ENCODE results near the gene APEH.

Gene APEH

DNA sequence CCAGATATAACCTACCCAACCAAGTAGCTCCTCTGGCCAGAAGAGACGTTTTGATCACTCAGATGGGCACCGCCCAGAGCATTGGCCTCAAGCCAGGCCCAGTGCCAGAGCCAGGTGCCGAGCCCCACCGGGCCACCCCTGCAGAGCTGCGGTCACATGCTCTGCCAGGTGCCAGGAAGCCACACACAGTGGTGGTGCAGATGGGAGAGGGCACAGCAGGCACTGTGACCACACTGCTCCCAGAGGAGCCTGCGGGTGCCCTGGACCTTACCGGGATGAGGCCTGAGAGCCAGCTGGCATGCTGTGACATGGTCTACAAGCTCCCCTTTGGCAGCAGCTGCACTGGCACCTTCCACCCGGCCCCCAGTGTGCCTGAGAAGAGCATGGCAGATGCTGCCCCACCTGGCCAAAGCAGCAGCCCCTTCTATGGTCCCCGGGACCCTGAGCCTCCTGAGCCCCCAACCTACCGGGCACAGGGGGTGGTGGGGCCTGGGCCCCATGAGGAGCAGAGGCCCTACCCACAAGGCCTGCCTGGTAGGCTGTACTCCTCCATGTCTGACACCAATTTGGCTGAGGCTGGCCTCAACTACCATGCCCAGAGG, 19.1 kb upstream of the APEH start:
- H3K4me1 Mint-ChIP-seq (ENCODE audit: low read depth) = peaks cover 5% of the 10 kb centered on the region
- H3K27ac Mint-ChIP-seq = no peak overlapping the region
- H3K27me3 Mint-ChIP-seq = peaks cover 6% of the 10 kb centered on the region
- no peaks in the 10 kb centered on the region for H3K9me3 Mint-ChIP-seq
- intact Hi-C loops (cut with micrococcal nuclease) = no loop called here
- no peaks in the 10 kb centered on the region for H3K36me3 Mint-ChIP-seq (ENCODE audit: low read depth)
- no peak overlapping the region for H3K4me3 Mint-ChIP-seq

DNA sequence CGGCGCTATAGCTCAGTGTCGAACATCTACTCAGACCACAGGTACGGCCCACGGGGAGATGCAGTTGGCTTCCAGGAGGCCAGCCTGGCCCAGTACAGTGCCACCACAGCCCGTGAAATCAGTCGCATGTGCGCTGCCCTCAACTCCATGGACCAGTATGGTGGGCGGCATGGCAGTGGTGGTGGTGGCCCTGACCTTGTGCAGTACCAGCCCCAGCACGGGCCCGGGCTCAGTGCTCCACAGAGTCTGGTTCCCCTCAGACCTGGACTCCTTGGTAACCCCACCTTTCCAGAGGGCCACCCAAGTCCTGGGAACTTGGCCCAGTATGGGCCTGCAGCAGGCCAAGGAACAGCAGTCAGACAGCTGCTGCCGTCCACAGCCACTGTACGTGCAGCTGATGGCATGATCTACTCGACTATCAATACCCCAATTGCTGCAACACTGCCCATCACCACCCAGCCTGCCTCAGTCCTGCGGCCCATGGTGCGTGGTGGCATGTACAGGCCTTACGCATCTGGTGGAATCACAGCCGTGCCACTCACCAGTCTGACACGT, 18.3 kb upstream of the APEH start:
- Mint-ChIP-seq H3K27me3 (peaks cover 6% of the 10 kb centered on the region), H3K36me3 (ENCODE audit: low read depth) (no peaks in the 10 kb centered on the region), H3K4me1 (ENCODE audit: low read depth) (peaks cover 5% of the 10 kb centered on the region), H3K27ac (no peak overlapping the region), H3K9me3 (no peaks in the 10 kb centered on the region), H3K4me3 (no peak overlapping the region)
- intact Hi-C loops (cut with micrococcal nuclease) = no loop called here

DNA sequence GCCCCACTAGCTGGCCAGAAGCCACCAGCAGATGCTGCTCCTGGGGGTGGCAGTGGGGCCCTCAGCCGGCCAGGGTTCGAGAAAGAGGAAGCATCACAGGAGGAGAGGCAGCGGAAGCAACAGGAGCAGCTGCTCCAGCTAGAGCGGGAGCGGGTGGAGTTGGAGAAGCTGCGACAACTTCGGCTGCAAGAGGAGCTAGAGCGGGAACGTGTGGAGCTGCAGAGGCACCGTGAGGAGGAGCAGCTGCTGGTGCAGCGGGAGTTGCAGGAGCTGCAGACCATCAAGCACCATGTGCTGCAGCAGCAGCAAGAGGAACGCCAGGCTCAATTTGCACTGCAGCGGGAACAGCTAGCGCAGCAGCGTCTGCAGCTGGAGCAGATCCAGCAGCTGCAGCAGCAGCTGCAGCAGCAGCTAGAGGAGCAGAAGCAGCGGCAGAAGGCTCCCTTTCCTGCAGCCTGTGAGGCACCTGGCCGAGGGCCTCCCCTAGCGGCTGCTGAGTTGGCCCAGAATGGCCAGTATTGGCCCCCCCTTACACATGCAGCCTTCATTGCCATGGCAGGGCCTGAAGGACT, 17.5 kb upstream of the APEH start:
- peaks cover 6% of the 10 kb centered on the region for H3K27me3 Mint-ChIP-seq
- H3K4me3 Mint-ChIP-seq = no peak overlapping the region
- no peaks in the 10 kb centered on the region for H3K36me3 Mint-ChIP-seq (ENCODE audit: low read depth)
- no peaks in the 10 kb centered on the region for H3K9me3 Mint-ChIP-seq
- peaks cover 5% of the 10 kb centered on the region for H3K4me1 Mint-ChIP-seq (ENCODE audit: low read depth)
- no peak overlapping the region for H3K27ac Mint-ChIP-seq
- intact Hi-C loops (cut with micrococcal nuclease) = no loop called here

- intact Hi-C loops (cut with micrococcal nuclease) = no loop called here
- no peaks in the 10 kb centered on the region for H3K9me3 Mint-ChIP-seq
- no peak overlapping the region for H3K4me3 Mint-ChIP-seq
- no peak overlapping the region for H3K27ac Mint-ChIP-seq
- H3K36me3 Mint-ChIP-seq (ENCODE audit: low read depth) = no peaks in the 10 kb centered on the region
- H3K27me3 Mint-ChIP-seq = peaks cover 6% of the 10 kb centered on the region
- H3K4me1 Mint-ChIP-seq (ENCODE audit: low read depth) = peaks cover 5% of the 10 kb centered on the region
Observed at GRCh38 chr3:49657208-49657915, 16.8 kb upstream of the APEH start.

DNA sequence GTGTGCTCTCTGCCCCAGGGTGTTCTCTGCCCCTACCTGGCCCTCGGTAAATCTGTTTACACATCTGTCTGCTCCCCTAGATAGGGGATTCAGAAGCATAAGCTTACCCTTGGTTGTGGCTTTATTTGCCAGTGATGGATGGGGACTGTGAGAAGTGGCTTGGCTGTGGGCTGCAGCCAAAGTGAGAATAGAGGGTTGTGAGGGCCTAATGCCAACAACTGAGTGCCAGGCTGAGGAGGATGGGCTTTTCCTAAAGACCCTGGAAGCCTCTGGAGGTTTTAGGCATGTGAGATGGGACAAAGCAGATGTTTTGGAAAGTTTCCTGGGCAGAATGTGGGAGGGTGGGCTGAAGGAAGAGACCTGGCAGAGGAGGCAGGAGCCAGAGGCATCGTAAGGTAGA, 15.4 kb upstream of the APEH start:
- H3K4me1 Mint-ChIP-seq (ENCODE audit: low read depth) = peaks cover 5% of the 10 kb centered on the region
- H3K36me3 Mint-ChIP-seq (ENCODE audit: low read depth) = no peaks in the 10 kb centered on the region
- no peak overlapping the region for H3K4me3 Mint-ChIP-seq
- no peaks in the 10 kb centered on the region for H3K9me3 Mint-ChIP-seq
- H3K27ac Mint-ChIP-seq = no peak overlapping the region
- intact Hi-C loops (cut with micrococcal nuclease) = no loop called here
- H3K27me3 Mint-ChIP-seq = peaks cover 6% of the 10 kb centered on the region

- Mint-ChIP-seq H3K36me3 (ENCODE audit: low read depth) (no peaks in the 10 kb centered on the region), H3K4me1 (ENCODE audit: low read depth) (peaks cover 11% of the 10 kb centered on the region), H3K4me3 (no peak overlapping the region), H3K27ac (no peak overlapping the region), H3K9me3 (no peaks in the 10 kb centered on the region), H3K27me3 (peaks cover 6% of the 10 kb centered on the region)
- intact Hi-C loops (cut with micrococcal nuclease) = no loop called here
Observed at GRCh38 chr3:49659756-49660155, 14.4 kb upstream of the APEH start.

GRCh38 chr3:49661281-49661680, 12.9 kb upstream of the APEH start:
- Mint-ChIP-seq H3K27me3 (peaks cover 6% of the 10 kb centered on the region), H3K9me3 (no peaks in the 10 kb centered on the region), H3K36me3 (ENCODE audit: low read depth) (no peaks in the 10 kb centered on the region), H3K4me1 (ENCODE audit: low read depth) (peaks cover 15% of the 10 kb centered on the region), H3K27ac (no peak overlapping the region), H3K4me3 (no peak overlapping the region)
- intact Hi-C loops (cut with micrococcal nuclease) = no loop called here

DNA sequence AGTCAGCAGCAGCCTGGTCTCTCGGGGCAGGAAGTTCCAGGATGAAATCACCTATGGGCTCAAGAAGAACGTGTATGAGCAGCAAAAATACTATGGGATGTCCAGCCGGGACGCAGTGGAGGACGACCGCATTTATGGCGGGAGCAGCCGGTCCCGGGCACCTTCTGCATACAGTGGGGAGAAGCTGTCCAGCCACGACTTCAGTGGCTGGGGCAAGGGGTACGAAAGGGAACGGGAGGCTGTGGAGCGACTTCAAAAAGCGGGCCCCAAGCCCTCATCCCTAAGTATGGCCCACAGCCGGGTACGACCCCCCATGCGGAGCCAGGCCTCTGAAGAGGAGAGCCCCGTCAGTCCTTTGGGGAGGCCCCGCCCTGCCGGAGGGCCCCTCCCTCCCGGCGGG, 12.1 kb upstream of the APEH start:
- Mint-ChIP-seq H3K9me3 (no peaks in the 10 kb centered on the region), H3K4me1 (ENCODE audit: low read depth) (peaks cover 12% of the 10 kb centered on the region), H3K36me3 (ENCODE audit: low read depth) (no peaks in the 10 kb centered on the region), H3K27me3 (peaks cover 2% of the 10 kb centered on the region), H3K27ac (no peak overlapping the region), H3K4me3 (no peak overlapping the region)
- intact Hi-C loops (cut with micrococcal nuclease) = no loop called here

GRCh38 chr3:49662720-49663413, 11.3 kb upstream of the APEH start:
- Mint-ChIP-seq H3K4me1 (ENCODE audit: low read depth) (peaks cover 12% of the 10 kb centered on the region), H3K9me3 (no peaks in the 10 kb centered on the region), H3K27ac (no peak overlapping the region), H3K4me3 (no peak overlapping the region), H3K36me3 (ENCODE audit: low read depth) (no peaks in the 10 kb centered on the region), H3K27me3 (no peaks in the 10 kb centered on the region)
- intact Hi-C loops (cut with micrococcal nuclease) = no loop called here

- no peaks in the 10 kb centered on the region for H3K9me3 Mint-ChIP-seq
- intact Hi-C loops (cut with micrococcal nuclease) = no loop called here
Observed at GRCh38 chr3:49663831-49664230, 10.3 kb upstream of the APEH start.

DNA sequence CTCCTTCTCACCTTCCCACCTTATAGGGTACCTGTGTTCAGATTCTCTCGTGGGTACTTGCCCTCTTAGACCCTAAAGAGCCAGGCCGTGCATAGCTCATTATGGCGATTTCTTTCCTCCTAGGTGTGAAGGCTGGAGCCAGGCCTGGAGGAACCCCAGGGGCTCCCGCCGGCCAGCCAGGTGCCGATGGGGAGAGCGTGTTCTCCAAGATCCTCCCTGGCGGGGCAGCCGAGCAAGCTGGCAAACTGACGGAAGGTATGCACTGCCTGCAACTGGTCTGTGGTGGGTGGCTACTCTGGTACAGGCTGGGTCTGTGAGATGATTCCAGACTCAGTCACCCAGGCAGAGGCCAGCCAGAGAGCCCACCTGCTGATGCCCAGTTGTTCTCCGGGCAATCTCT, 9.9 kb upstream of the APEH start:
- H3K36me3 Mint-ChIP-seq (ENCODE audit: low read depth) = no peaks in the 10 kb centered on the region
- peaks cover 12% of the 10 kb centered on the region for H3K4me1 Mint-ChIP-seq (ENCODE audit: low read depth)
- H3K27me3 Mint-ChIP-seq = peaks cover 11% of the 10 kb centered on the region
- no peaks in the 10 kb centered on the region for H3K9me3 Mint-ChIP-seq
- H3K4me3 Mint-ChIP-seq = no peak overlapping the region
- intact Hi-C loops (cut with micrococcal nuclease) = no loop called here
- no peak overlapping the region for H3K27ac Mint-ChIP-seq

More at GRCh38 chr3:49663831-49664230, 10.3 kb upstream of the APEH start:
- H3K27ac Mint-ChIP-seq = no peak overlapping the region
- peaks cover 12% of the 10 kb centered on the region for H3K4me1 Mint-ChIP-seq (ENCODE audit: low read depth)
- H3K27me3 Mint-ChIP-seq = peaks cover 8% of the 10 kb centered on the region
- H3K36me3 Mint-ChIP-seq (ENCODE audit: low read depth) = no peaks in the 10 kb centered on the region
- H3K4me3 Mint-ChIP-seq = no peak overlapping the region

GRCh38 chr3:49665822-49666519, 8.2 kb upstream of the APEH start:
- H3K27ac Mint-ChIP-seq = no peak overlapping the region
- no peak overlapping the region for H3K4me3 Mint-ChIP-seq
- H3K4me1 Mint-ChIP-seq (ENCODE audit: low read depth) = peaks cover 12% of the 10 kb centered on the region
- intact Hi-C loops (cut with micrococcal nuclease) = no loop called here
- H3K9me3 Mint-ChIP-seq = no peaks in the 10 kb centered on the region
- H3K27me3 Mint-ChIP-seq = peaks cover 19% of the 10 kb centered on the region
- no peaks in the 10 kb centered on the region for H3K36me3 Mint-ChIP-seq (ENCODE audit: low read depth)

- Mint-ChIP-seq H3K4me3 (no peak overlapping the region), H3K9me3 (no peaks in the 10 kb centered on the region), H3K36me3 (ENCODE audit: low read depth) (no peaks in the 10 kb centered on the region), H3K4me1 (ENCODE audit: low read depth) (peaks cover 12% of the 10 kb centered on the region), H3K27ac (no peak overlapping the region), H3K27me3 (peaks cover 22% of the 10 kb centered on the region)
- intact Hi-C loops (cut with micrococcal nuclease) = no loop called here
Observed at GRCh38 chr3:49666592-49666991, 7.6 kb upstream of the APEH start.

Measured in dendritic cell treated with granulocyte-macrophage colony-stimulating factor and Interleukin-4, amounts not matched to agents 40 ng/mL and 50 ng/mL, for 4 days (primary cell).